Ovary (tissue), 3 donors: ENCODE measurements around the gene CPLANE2.

Experiments
- EP300 ChIP-seq: sonication (generic); formaldehyde crosslinking; IDR thresholded peaks from one replicate; pipeline ENCODE4 v1.6.1; 2017; ENCODE audit warnings: antibody characterized with exemption
- POLR2A ChIP-seq: fragments of 450-650 bp; IDR thresholded peaks from one replicate; pipeline ENCODE4 v1.6.1; 2017; ENCODE audit warnings: antibody characterized with exemption, mild to moderate bottlenecking, moderate library complexity
- TF ChIP-seq, protein P1 (sequence below), 3 donors: fragments of 450-650 bp in 2 of 3; fragments of 200-600 bp in 1 of 3; IDR thresholded peaks; one replicate each; pipeline versions ENCODE4 v1.5.1 to v1.8.0; 2016 to 2022; ENCODE audit warnings: antibody characterized with exemption in 3 of 3, mild to moderate bottlenecking in 1 of 3
- donor health status: DM: no; HTN: no; CAD: no.

DNA sequence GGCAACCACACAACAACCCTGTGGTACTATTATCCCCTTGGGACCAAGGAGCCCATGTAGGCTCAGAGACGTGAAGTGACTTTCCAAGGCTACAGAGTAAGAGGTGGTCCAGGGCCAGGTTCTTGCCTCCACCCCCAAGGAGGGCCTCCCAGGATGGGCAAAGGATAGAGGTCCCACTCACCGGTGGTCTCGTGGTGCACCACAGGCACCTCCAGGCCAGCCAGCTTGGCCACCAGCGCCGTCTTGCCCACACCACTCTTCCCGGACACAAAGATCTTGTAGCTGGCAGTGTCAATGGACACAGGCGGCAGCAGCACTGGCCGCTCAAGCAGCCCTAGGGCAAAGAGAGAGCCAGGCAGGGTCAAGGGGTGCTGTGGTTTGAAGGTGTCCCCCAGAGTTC, 3.6 kb downstream of the CPLANE2 start:
- TF ChIP-seq, protein P1, sequence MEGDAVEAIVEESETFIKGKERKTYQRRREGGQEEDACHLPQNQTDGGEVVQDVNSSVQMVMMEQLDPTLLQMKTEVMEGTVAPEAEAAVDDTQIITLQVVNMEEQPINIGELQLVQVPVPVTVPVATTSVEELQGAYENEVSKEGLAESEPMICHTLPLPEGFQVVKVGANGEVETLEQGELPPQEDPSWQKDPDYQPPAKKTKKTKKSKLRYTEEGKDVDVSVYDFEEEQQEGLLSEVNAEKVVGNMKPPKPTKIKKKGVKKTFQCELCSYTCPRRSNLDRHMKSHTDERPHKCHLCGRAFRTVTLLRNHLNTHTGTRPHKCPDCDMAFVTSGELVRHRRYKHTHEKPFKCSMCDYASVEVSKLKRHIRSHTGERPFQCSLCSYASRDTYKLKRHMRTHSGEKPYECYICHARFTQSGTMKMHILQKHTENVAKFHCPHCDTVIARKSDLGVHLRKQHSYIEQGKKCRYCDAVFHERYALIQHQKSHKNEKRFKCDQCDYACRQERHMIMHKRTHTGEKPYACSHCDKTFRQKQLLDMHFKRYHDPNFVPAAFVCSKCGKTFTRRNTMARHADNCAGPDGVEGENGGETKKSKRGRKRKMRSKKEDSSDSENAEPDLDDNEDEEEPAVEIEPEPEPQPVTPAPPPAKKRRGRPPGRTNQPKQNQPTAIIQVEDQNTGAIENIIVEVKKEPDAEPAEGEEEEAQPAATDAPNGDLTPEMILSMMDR (IDR thresholded peaks at IDR 0.05) = no peak
- TF ChIP-seq POLR2A (no peak), EP300 (no peak)
